ENCODE data around the gene NDUFB5.

Gene NDUFB5

DNA sequence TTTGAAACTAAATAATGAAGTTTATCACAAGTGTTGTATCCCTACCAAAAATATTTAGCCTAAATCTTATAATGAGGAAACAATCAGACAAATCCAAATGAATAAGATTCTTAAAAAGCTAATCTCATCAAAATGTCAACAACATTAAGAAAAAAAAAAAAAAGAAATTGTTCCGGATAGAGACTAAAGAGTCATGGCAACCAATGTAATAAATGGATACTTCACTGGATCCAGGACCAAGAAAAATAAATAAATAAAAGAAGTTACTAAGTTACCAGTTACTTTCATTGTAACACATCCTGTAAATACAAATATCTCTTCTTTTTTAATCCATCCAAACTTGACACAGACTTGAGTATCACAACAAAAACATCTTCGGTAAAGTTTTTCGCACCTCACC, 763 bp upstream of the NDUFB5 start:
- peaks cover 40% of the 10 kb centered on the region for H3K79me2 ChIP-seq (ENCODE audit: insufficient read depth, low read length)
- H3F3A ChIP-seq (ENCODE audit: insufficient read depth, low read length) = peaks cover 3% of the 10 kb centered on the region; the same call in 1 of the 2 replicates
- no peaks in the 10 kb centered on the region for H3K9me2 ChIP-seq (ENCODE audit: low read depth, low read length)
- peak overlapping the region; percentile 64 for H3K27ac ChIP-seq (ENCODE audit: low read depth, low read length, poor library complexity, severe bottlenecking)
- peaks cover 44% of the 10 kb centered on the region for H3K36me3 ChIP-seq (ENCODE audit: insufficient read depth, low read length)
- H3K4me1 ChIP-seq (ENCODE audit: insufficient read depth, low read length, severe bottlenecking) = peaks cover 50% of the 10 kb centered on the region
- H3K4me2 ChIP-seq (ENCODE audit: low read length) = peak overlapping the region; percentile 75
- peak overlapping the region; percentile 87 for H3K4me3 ChIP-seq (ENCODE audit: low read depth, low read length, poor library complexity, severe bottlenecking)
- no peaks in the 10 kb centered on the region for H4K20me1 ChIP-seq (ENCODE audit: insufficient read depth, low read length)
- peak overlapping the region; percentile 73 for H3K9ac ChIP-seq (ENCODE audit: low read length)
- peak overlapping the region; percentile 29; the same call in 1 of the 2 replicates for H2AFZ ChIP-seq (ENCODE audit: low read length)
- H3K27me3 ChIP-seq (ENCODE audit: insufficient read depth, low read length) = no peaks in the 10 kb centered on the region
- TF ChIP-seq EZH2 (IDR thresholded peaks at IDR 0.05; ENCODE audit: borderline replicate concordance, low read length) = no peak
- TF ChIP-seq, protein P1, sequence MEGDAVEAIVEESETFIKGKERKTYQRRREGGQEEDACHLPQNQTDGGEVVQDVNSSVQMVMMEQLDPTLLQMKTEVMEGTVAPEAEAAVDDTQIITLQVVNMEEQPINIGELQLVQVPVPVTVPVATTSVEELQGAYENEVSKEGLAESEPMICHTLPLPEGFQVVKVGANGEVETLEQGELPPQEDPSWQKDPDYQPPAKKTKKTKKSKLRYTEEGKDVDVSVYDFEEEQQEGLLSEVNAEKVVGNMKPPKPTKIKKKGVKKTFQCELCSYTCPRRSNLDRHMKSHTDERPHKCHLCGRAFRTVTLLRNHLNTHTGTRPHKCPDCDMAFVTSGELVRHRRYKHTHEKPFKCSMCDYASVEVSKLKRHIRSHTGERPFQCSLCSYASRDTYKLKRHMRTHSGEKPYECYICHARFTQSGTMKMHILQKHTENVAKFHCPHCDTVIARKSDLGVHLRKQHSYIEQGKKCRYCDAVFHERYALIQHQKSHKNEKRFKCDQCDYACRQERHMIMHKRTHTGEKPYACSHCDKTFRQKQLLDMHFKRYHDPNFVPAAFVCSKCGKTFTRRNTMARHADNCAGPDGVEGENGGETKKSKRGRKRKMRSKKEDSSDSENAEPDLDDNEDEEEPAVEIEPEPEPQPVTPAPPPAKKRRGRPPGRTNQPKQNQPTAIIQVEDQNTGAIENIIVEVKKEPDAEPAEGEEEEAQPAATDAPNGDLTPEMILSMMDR (IDR thresholded peaks at IDR 0.05; ENCODE audit: low read length) = no peak
- H3K9me3 ChIP-seq (ENCODE audit: low read length) = no peaks in the 10 kb centered on the region

DNA sequence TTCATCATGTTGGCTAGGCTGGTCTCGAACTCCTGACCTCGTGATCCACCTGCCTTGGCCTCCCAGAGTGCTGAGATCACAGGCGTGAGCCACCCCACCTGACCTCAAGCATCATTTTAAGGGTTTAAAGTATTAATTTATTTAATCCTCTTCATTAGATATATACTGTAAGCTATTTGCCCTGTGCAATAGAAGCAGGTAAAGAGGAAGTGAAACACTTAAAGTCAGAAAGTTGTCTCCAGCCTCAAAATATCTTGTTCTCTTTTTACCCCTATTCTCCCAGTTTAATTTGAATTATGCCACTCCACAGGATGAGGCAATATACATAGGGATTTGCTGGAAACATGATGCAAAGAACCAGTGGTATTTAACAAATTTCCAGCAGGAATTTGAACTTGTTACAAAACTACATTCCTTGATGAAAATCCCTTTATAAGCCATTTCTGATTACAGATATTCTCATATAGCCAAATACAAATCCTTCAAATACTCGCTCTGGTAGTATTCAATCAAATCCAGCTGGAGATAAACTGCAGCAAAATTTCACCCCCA, 2.0 kb downstream of the NDUFB5 start:
- Histone ChIP-seq H3K27me3 (ENCODE audit: insufficient read depth, low read length) (no peaks in the 10 kb centered on the region), H2AFZ (ENCODE audit: low read length) (no peak overlapping the region), H3F3A (ENCODE audit: insufficient read depth, low read length) (peaks cover 3% of the 10 kb centered on the region; the same call in 1 of the 2 replicates), H3K4me2 (ENCODE audit: low read length) (peak overlapping the region; percentile 78), H3K36me3 (ENCODE audit: insufficient read depth, low read length) (peaks cover 23% of the 10 kb centered on the region), H3K9ac (ENCODE audit: low read length) (no peak overlapping the region), H4K20me1 (ENCODE audit: insufficient read depth, low read length) (no peaks in the 10 kb centered on the region), H3K4me1 (ENCODE audit: insufficient read depth, low read length, severe bottlenecking) (peaks cover 58% of the 10 kb centered on the region), H3K79me2 (ENCODE audit: insufficient read depth, low read length) (peaks cover 56% of the 10 kb centered on the region), H3K9me2 (ENCODE audit: low read depth, low read length) (no peaks in the 10 kb centered on the region), H3K27ac (ENCODE audit: low read depth, low read length, poor library complexity, severe bottlenecking) (peak overlapping the region; percentile 64), H3K9me3 (ENCODE audit: low read length) (no peaks in the 10 kb centered on the region), H3K4me3 (ENCODE audit: low read depth, low read length, poor library complexity, severe bottlenecking) (no peak overlapping the region)
- TF ChIP-seq EZH2 (IDR thresholded peaks at IDR 0.05; ENCODE audit: borderline replicate concordance, low read length) = no peak
- TF ChIP-seq, protein P1 (IDR thresholded peaks at IDR 0.05; ENCODE audit: low read length) = no peak

DNA sequence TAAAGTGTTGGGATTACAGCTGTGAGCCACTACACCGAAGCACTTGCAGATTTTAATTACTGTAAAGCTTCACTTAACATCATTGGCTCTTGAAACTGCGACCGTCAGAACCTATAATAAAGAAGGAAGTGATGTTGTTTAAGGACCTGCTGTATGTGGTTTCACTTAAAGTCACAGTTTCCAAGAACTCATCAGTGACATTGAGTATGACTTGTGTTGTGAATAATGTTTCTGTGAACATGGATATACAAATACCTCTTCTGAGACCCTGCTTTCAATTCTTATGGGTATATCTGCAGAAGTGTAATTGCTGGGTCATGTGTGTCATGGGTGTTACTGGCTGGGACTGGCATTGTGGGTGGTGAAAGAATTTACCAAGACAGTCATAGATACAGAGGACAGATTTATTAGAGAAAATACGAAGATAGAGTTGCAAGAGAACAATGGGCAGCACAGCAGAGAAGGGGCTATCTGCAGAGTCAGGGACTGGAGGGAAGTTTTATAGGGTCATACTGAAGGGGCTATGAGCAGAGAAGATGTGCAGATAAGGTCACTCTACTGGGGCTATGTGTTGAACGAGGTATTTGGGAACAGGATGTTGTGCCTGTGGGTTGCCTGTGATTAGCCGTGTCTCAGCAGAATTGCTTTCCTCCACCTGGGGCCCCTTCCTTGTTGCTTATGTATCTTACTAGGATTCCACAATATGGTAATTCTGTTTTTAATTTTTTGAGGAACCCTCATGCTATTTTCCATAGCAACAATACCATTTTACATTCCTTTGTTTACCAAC, 4.5 kb downstream of the NDUFB5 start:
- peak overlapping the region; percentile 63 for H3K27ac ChIP-seq (ENCODE audit: low read depth, low read length, poor library complexity, severe bottlenecking)

More for the DNA sequence above, 4.5 kb downstream of the NDUFB5 start:
- Histone ChIP-seq H3K9me2 (ENCODE audit: low read depth, low read length) (no peaks in the 10 kb centered on the region), H3K4me2 (ENCODE audit: low read length) (peak overlapping the region; percentile 54), H3K9ac (ENCODE audit: low read length) (peak overlapping the region; percentile 3; the same call in 1 of the 2 replicates), H3K4me3 (ENCODE audit: low read depth, low read length, poor library complexity, severe bottlenecking) (peak overlapping the region; percentile 17), H4K20me1 (ENCODE audit: insufficient read depth, low read length) (no peaks in the 10 kb centered on the region), H2AFZ (ENCODE audit: low read length) (no peak overlapping the region), H3F3A (ENCODE audit: insufficient read depth, low read length) (peaks cover 3% of the 10 kb centered on the region; the same call in 1 of the 2 replicates), H3K9me3 (ENCODE audit: low read length) (no peaks in the 10 kb centered on the region), H3K36me3 (ENCODE audit: insufficient read depth, low read length) (peaks cover 26% of the 10 kb centered on the region), H3K79me2 (ENCODE audit: insufficient read depth, low read length) (peaks cover 42% of the 10 kb centered on the region), H3K4me1 (ENCODE audit: insufficient read depth, low read length, severe bottlenecking) (peaks cover 44% of the 10 kb centered on the region), H3K27me3 (ENCODE audit: insufficient read depth, low read length) (no peaks in the 10 kb centered on the region)
- TF ChIP-seq, protein P1 (IDR thresholded peaks at IDR 0.05; ENCODE audit: low read length) = no peak
- no peak for TF ChIP-seq EZH2 (IDR thresholded peaks at IDR 0.05; ENCODE audit: borderline replicate concordance, low read length)

All from OCI-LY1 (cell line).